ENCODE measurements around the gene ZFP42.

DNA sequence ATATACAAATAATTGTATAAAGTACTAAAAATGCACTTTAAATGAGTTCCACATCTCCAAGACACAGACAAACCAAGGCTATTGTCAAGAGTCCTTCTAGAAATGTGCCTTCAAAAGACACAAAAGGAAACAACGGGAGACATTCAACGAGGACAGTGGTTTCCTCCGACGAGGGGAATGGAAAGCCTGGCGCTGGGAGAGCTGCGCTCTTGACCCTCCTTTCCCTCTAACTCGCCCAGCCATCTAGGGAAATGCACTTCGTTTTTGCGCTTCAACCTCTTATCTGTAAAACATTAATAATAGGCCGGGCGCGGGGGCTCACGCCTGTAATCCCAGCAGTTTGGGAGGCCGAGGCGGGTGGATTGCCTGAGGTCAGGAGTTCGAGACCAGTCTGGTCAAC lies 37.0 kb downstream of the ZFP42 start:
- TF ChIP-seq CTCF (IDR thresholded peaks at IDR 0.05; ENCODE audit: low read depth, low read length, poor library complexity, severe bottlenecking) (no peak), EZH2phosphoT487 (IDR thresholded peaks at IDR 0.05; ENCODE audit: borderline replicate concordance, low read length) (no peak)
